ENCODE data around the gene RNASE4. TPM values are rescaled to one million over a fixed set of nuclear protein-coding genes. Genes with fewer than 3 reads are reported as not detected.

Gene RNASE4

Small RNA genes lying within 50 kb of the gene (small RNA-seq; reads per million reads assigned to genes)
- gene RF00019 = not detected
